ENCODE data around the gene ZNF618. TPM values are rescaled to one million over a fixed set of nuclear protein-coding genes. Genes with fewer than 3 reads are reported as not detected.
A peak's percentile ranks its signal among the peaks of the same experiment; 100 is the strongest.

Gene ZNF618
- polyA plus RNA-seq, 3 donors from 2014 or later: 1.4 to 4.1 (median 3.9) TPM

GRCh38 chr9:114093761-114094505, 217.8 kb downstream of the ZNF618 start:
- H3K4me3 Mint-ChIP-seq: no peak overlapping the region
- H3K4me1 Mint-ChIP-seq: peaks cover 5% of the 10 kb centered on the region in 2 donors
- DNase-seq: no peak
- H3K36me3 Mint-ChIP-seq: no peaks in the 10 kb centered on the region
- H3K27me3 Mint-ChIP-seq (ENCODE audit: low read depth in 3 of 3): peaks cover 4 to 14% (median 7%) of the 10 kb centered on the region in 3 donors
- no peak overlapping the region for H3K27ac Mint-ChIP-seq
- H3K9me3 Mint-ChIP-seq: no peaks in the 10 kb centered on the region

- Mint-ChIP-seq H3K4me3 (no peak overlapping the region), H3K27me3 (ENCODE audit: low read depth in 3 of 3) (peaks cover 5 to 14% (median 9%) of the 10 kb centered on the region in 3 donors), H3K27ac (no peak overlapping the region), H3K36me3 (no peaks in the 10 kb centered on the region), H3K9me3 (no peaks in the 10 kb centered on the region), H3K4me1 (peaks cover 5 to 7% of the 10 kb centered on the region in 2 donors)
- DNase-seq: no peak
Observed at GRCh38 chr9:114094971-114095370, 218.9 kb downstream of the ZNF618 start.

GRCh38 chr9:114096041-114096511, 220.0 kb downstream of the ZNF618 start:
- H3K4me3 Mint-ChIP-seq: peak overlapping the region in 3 of 5 donors; percentile 6 to 60 (median 47)
- no peaks in the 10 kb centered on the region for H3K36me3 Mint-ChIP-seq
- H3K27ac Mint-ChIP-seq: no peak overlapping the region
- peaks cover 5 to 19% (median 9%) of the 10 kb centered on the region in 3 donors for H3K27me3 Mint-ChIP-seq (ENCODE audit: low read depth in 3 of 3)
- H3K4me1 Mint-ChIP-seq: peaks cover 5 to 7% of the 10 kb centered on the region in 2 donors
- no peak for DNase-seq
- H3K9me3 Mint-ChIP-seq: peaks cover 0 to 2% (median 0%) of the 10 kb centered on the region in 6 donors

GRCh38 chr9:114096866-114097612, 220.9 kb downstream of the ZNF618 start:
- H3K4me3 Mint-ChIP-seq: peak overlapping the region; percentile 63 to 75 (median 67)
- H3K27me3 Mint-ChIP-seq (ENCODE audit: low read depth in 3 of 3): peaks cover 8 to 21% (median 9%) of the 10 kb centered on the region in 3 donors

GRCh38 chr9:114097613-114098020, 221.5 kb downstream of the ZNF618 start:
- no peak for DNase-seq
- H3K9me3 Mint-ChIP-seq: peaks cover 0 to 6% (median under 1%) of the 10 kb centered on the region in 6 donors
- peaks cover 0 to 4% (median 0%) of the 10 kb centered on the region in 3 donors for H3K36me3 Mint-ChIP-seq
- H3K4me1 Mint-ChIP-seq: peaks cover 5 to 7% of the 10 kb centered on the region in 2 donors
- no peak overlapping the region for H3K27ac Mint-ChIP-seq
- peak overlapping the region; percentile 63 to 75 (median 67) for H3K4me3 Mint-ChIP-seq
- H3K27me3 Mint-ChIP-seq (ENCODE audit: low read depth in 3 of 3): peaks cover 9 to 22% (median 10%) of the 10 kb centered on the region in 3 donors

More at GRCh38 chr9:114096866-114097612, 220.9 kb downstream of the ZNF618 start:
- DNase-seq: no peak
- H3K36me3 Mint-ChIP-seq: peaks cover 0 to 4% (median 0%) of the 10 kb centered on the region in 3 donors
- peaks cover 5 to 7% of the 10 kb centered on the region in 2 donors for H3K4me1 Mint-ChIP-seq
- peaks cover 0 to 5% (median under 1%) of the 10 kb centered on the region in 6 donors for H3K9me3 Mint-ChIP-seq
- H3K27ac Mint-ChIP-seq: no peak overlapping the region

GRCh38 chr9:114098021-114098935, 222.2 kb downstream of the ZNF618 start:
- H3K27ac Mint-ChIP-seq: no peak overlapping the region
- DNase-seq: peak in 1 of 3 donors; percentile 7

GRCh38 chr9:114098936-114099668, 223.0 kb downstream of the ZNF618 start, which contains the start of gene KIF12:
Gene KIF12, minus strand, starts transcription at chr9:114099292. Its CDS starts 16 bp downstream, at chr9:114099276.
- Mint-ChIP-seq H3K4me1 (peaks cover 5 to 7% of the 10 kb centered on the region in 2 donors), H3K27me3 (ENCODE audit: low read depth in 3 of 3) (peaks cover 9 to 30% (median 11%) of the 10 kb centered on the region in 3 donors), H3K4me3 (peak within 1 kb of the TSS; percentile 25 to 61 (median 40)), H3K36me3 (peaks cover 0 to 4% (median 0%) of the 10 kb centered on the region in 3 donors), H3K9me3 (peaks cover 0 to 6% (median under 1%) of the 10 kb centered on the region in 6 donors), H3K27ac (no peak within 1 kb of the TSS)
- no peak for DNase-seq

More at GRCh38 chr9:114098021-114098935, 222.2 kb downstream of the ZNF618 start:
- Mint-ChIP-seq H3K9me3 (peaks cover 0 to 6% (median under 1%) of the 10 kb centered on the region in 6 donors), H3K36me3 (peaks cover 0 to 4% (median 0%) of the 10 kb centered on the region in 3 donors), H3K4me3 (peak overlapping the region in 4 of 5 donors; percentile 63 to 75 (median 69)), H3K27me3 (ENCODE audit: low read depth in 3 of 3) (peaks cover 9 to 27% (median 11%) of the 10 kb centered on the region in 3 donors), H3K4me1 (peaks cover 5 to 7% of the 10 kb centered on the region in 2 donors)

GRCh38 chr9:114099669-114100270, 223.7 kb downstream of the ZNF618 start:
- Mint-ChIP-seq H3K9me3 (peaks cover 0 to 6% (median under 1%) of the 10 kb centered on the region in 6 donors), H3K27ac (no peak overlapping the region), H3K4me1 (peaks cover 5 to 7% of the 10 kb centered on the region in 2 donors), H3K36me3 (peaks cover 0 to 4% (median 0%) of the 10 kb centered on the region in 3 donors), H3K27me3 (ENCODE audit: low read depth in 3 of 3) (peaks cover 9 to 29% (median 11%) of the 10 kb centered on the region in 3 donors), H3K4me3 (no peak overlapping the region)
- DNase-seq: no peak

GRCh38 chr9:114100536-114100935, 224.4 kb downstream of the ZNF618 start:
- H3K4me1 Mint-ChIP-seq: peaks cover 5 to 7% of the 10 kb centered on the region in 2 donors
- H3K36me3 Mint-ChIP-seq: peaks cover 0 to 4% (median 0%) of the 10 kb centered on the region in 3 donors
- H3K4me3 Mint-ChIP-seq: peak overlapping the region in 1 of 5 donors; percentile 15
- no peak for DNase-seq
- no peak overlapping the region for H3K27ac Mint-ChIP-seq
- peaks cover 0 to 6% (median under 1%) of the 10 kb centered on the region in 6 donors for H3K9me3 Mint-ChIP-seq
- peaks cover 7 to 27% (median 11%) of the 10 kb centered on the region in 3 donors for H3K27me3 Mint-ChIP-seq (ENCODE audit: low read depth in 3 of 3)

GRCh38 chr9:114102484-114102883, 226.4 kb downstream of the ZNF618 start:
- H3K4me3 Mint-ChIP-seq: no peak overlapping the region
- no peak for DNase-seq
- peaks cover 0 to 4% (median 0%) of the 10 kb centered on the region in 3 donors for H3K36me3 Mint-ChIP-seq
- no peak overlapping the region for H3K27ac Mint-ChIP-seq
- peaks cover 7 to 19% (median 8%) of the 10 kb centered on the region in 3 donors for H3K27me3 Mint-ChIP-seq (ENCODE audit: low read depth in 3 of 3)
- H3K4me1 Mint-ChIP-seq: peaks cover 3 to 6% of the 10 kb centered on the region in 2 donors
- H3K9me3 Mint-ChIP-seq: peaks cover 0 to 6% (median under 1%) of the 10 kb centered on the region in 6 donors

- no peak overlapping the region for H3K27ac Mint-ChIP-seq
- H3K27me3 Mint-ChIP-seq (ENCODE audit: low read depth in 3 of 3): peaks cover 2 to 13% (median 5%) of the 10 kb centered on the region in 3 donors
- H3K4me1 Mint-ChIP-seq: no peaks in the 10 kb centered on the region
- no peak for DNase-seq
- H3K4me3 Mint-ChIP-seq: no peak overlapping the region
- peaks cover 0 to 4% (median 0%) of the 10 kb centered on the region in 3 donors for H3K36me3 Mint-ChIP-seq
- peaks cover 0 to 6% (median under 1%) of the 10 kb centered on the region in 6 donors for H3K9me3 Mint-ChIP-seq
Observed at GRCh38 chr9:114105236-114105635, 229.1 kb downstream of the ZNF618 start.

Data from immature natural killer cell (primary cell).